ENCODE results near the gene DCPS. TPM values are rescaled to one million over a fixed set of nuclear protein-coding genes. Genes with fewer than 3 reads are reported as not detected.

Gene DCPS
- 13.1 and 22.1 TPM in 2 replicates for total RNA-seq

GRCh38 chr11:126303623-126304456, at the start of gene DCPS:
TSS of gene DCPS (plus strand) at chr11:126304060. CDS start at chr11:126304081, 21 bp downstream.

GRCh38 chr11:126268708-126269579, 34.9 kb upstream of the DCPS start, which contains the start of the genes FOXRED1 and SRPRA:
TSS of gene FOXRED1 (plus strand) at chr11:126269154. CDS start at chr11:126269207, 53 bp downstream.
TSS of gene SRPRA (minus strand) at chr11:126268895. CDS start at chr11:126268804, 91 bp downstream.

GRCh38 chr11:126282736-126283591, 20.9 kb upstream of the DCPS start, which contains the start of gene TIRAP:
TSS of gene TIRAP (plus strand) at chr11:126283093. CDS start at chr11:126290895, 7,802 bp downstream.

GRCh38 chr11:126355324-126355925, 51.6 kb downstream of the DCPS start, which contains the start of gene ST3GAL4:
TSS of gene ST3GAL4 (plus strand) at chr11:126355686. CDS start at chr11:126406156, 50,470 bp downstream.

Other genes with a start within 250 kb of the DCPS start
- 1.3 and 12.1 TPM in 2 replicates for gene CDON, start 241.2 kb upstream of the DCPS start, total RNA-seq
- gene RPUSD4, start 92.4 kb upstream of the DCPS start, total RNA-seq: 14.5 and 25.2 TPM in 2 replicates
- gene FAM118B, start 92.3 kb upstream of the DCPS start, total RNA-seq: 10.3 and 16.0 TPM in 2 replicates
- 75.1 and 112 TPM in 2 replicates for gene SRPRA, start 35.2 kb upstream of the DCPS start, total RNA-seq
- gene FOXRED1, start 34.9 kb upstream of the DCPS start, total RNA-seq: 20.7 and 25.9 TPM in 2 replicates
- 3.5 and 5.0 TPM in 2 replicates for gene TIRAP, start 21.0 kb upstream of the DCPS start, total RNA-seq
- 32.2 and 33.9 TPM in 2 replicates for gene ST3GAL4, start 51.6 kb downstream of the DCPS start, total RNA-seq